Measurements from ENCODE around the gene ZMYM4. TPM values are rescaled to one million over a fixed set of nuclear protein-coding genes. Genes with fewer than 3 reads are reported as not detected.

ZMYM4 gene
- total RNA-seq, 1 experiment from 2014 or later: 66.0 TPM

DNA sequence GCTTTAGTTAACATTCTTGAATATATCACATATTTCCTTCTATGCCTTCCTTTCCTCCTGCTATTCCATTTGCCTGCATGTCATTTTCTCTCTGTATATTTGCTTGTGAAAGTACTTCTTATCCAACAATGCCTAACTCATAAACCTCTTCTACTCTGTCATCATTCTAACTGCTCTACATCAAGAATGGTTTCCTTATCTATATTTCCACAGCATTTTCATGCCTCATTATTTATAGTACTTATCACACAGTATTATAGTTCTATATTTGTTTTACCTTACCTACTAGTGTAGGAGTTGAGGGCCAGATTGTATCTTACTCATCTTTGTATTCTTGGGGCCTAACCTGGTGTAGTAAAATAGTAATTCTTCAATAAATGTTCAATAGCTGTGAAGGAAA, 91.5 kb downstream of the ZMYM4 start:
- H3K4me1 ChIP-seq (ENCODE audit: insufficient read depth, low read length): peaks cover 3% of the 10 kb centered on the region; the same call in 1 of the 2 replicates
- no peak overlapping the region for H3T11ph ChIP-seq (ENCODE audit: low read length)
- no peak for TF ChIP-seq CTCF (conservative IDR thresholded peaks at IDR 0.05)
- Mint-ChIP-seq H3K27me3 (ENCODE audit: low read depth) (no peaks in the 10 kb centered on the region), H3K4me3 (no peak overlapping the region), H3K36me3 (ENCODE audit: insufficient read depth in 1 of 3, low read depth in 3 of 3) (peaks cover 7 to 15% (median 15%) of the 10 kb centered on the region in 3 experiments; a peak in 6 of 7 replicates), H3K4me1 (peaks cover 4 to 9% of the 10 kb centered on the region in 2 experiments), H3K27ac (no peak overlapping the region), H3K9me3 (no peaks in the 10 kb centered on the region)
- no peak overlapping the region for H3K4ac ChIP-seq (ENCODE audit: low read depth, low read length)
- no peak overlapping the region for H3K4me2 ChIP-seq (ENCODE audit: insufficient read depth, insufficient read length, low read length)
- no peak overlapping the region for H2BK12ac ChIP-seq (ENCODE audit: insufficient read length, low read depth, low read length)
- no peak overlapping the region for H2BK15ac ChIP-seq (ENCODE audit: low read depth, low read length)
- no peak overlapping the region for H4K8ac ChIP-seq (replicated peaks; ENCODE audit: insufficient read length, low read depth, low read length)
- H3K79me1 ChIP-seq (ENCODE audit: insufficient read depth, low read depth, low read length, poor library complexity, severe bottlenecking): no peaks in the 10 kb centered on the region
- no peak overlapping the region for H3K27ac ChIP-seq (ENCODE audit: insufficient read length, low read depth, low read length)
- H3K14ac ChIP-seq (ENCODE audit: insufficient read depth, low read length): no peak overlapping the region
- H4K91ac ChIP-seq (ENCODE audit: insufficient read length, low read depth, low read length): no peak overlapping the region
- peaks cover 2% of the 10 kb centered on the region; the same call in 1 of the 2 replicates for H3K79me2 ChIP-seq (ENCODE audit: insufficient read depth, low read length)
- no peak overlapping the region for H3K23ac ChIP-seq (ENCODE audit: insufficient read length, low read depth, low read length)
- no peak overlapping the region for H3K56ac ChIP-seq (ENCODE audit: insufficient read length, low read depth, low read length)
- no peaks in the 10 kb centered on the region for H3K23me2 ChIP-seq (ENCODE audit: insufficient read length, low read depth, low read length, poor library complexity, severe bottlenecking)
- no peak for DNase-seq
- H2BK5ac ChIP-seq (ENCODE audit: insufficient read length, low read length): no peak overlapping the region
- H2BK20ac ChIP-seq (ENCODE audit: low read depth, low read length, poor library complexity, severe bottlenecking): no peak overlapping the region
- no peak overlapping the region for H2AK5ac ChIP-seq (ENCODE audit: insufficient read length, low read length)
- no peak overlapping the region for H2AFZ ChIP-seq (ENCODE audit: low read length)
- no peak overlapping the region for H4K5ac ChIP-seq (ENCODE audit: insufficient read length, low read depth, low read length)
- no peak overlapping the region for H3K18ac ChIP-seq (ENCODE audit: insufficient read length, low read depth, low read length)
- no peak overlapping the region for H2BK120ac ChIP-seq (ENCODE audit: low read depth, low read length, poor library complexity, severe bottlenecking)
- no peaks in the 10 kb centered on the region for H3K9me3 ChIP-seq (ENCODE audit: control insufficient read depth, low read depth, low read length)
- no peaks in the 10 kb centered on the region for H3K27me3 ChIP-seq (ENCODE audit: insufficient read depth, low read length)
- H3K9ac ChIP-seq (ENCODE audit: extremely low read depth, insufficient read length, low read length): no peak overlapping the region
- H4K20me1 ChIP-seq (ENCODE audit: control insufficient read depth, insufficient read depth, insufficient read length): no peaks in the 10 kb centered on the region

Data from H9 (cell line).